MCF 10A (cell line): ENCODE measurements around the gene LRP1. TPM values are rescaled to one million over a fixed set of nuclear protein-coding genes. Genes with fewer than 3 reads are reported as not detected.

ENCODE experiments used
- BruUV-seq: library from RNA; stranded (reverse); fragments of 400-500 nt; replicated peaks from 2 replicates; lab custom pipeline; 2021; lab: Mats Ljungman, UMichigan
- CTCF ChIA-PET: fragments of 300-600 bp; sonication (Branson Sonifier 250); formaldehyde crosslinking; extraction: SDS; loops from one replicate; lab custom pipeline; 2021; ENCODE audit warnings: antibody characterized with exemption, inconsistent platforms; lab: Yijun Ruan, JAX
- POLR2A ChIA-PET: fragments of 300-600, 350-650 bp; sonication (Branson Sonifier 250); formaldehyde crosslinking; extraction: SDS; loops from one replicate; lab custom pipeline; 2020; ENCODE audit warnings: antibody characterized with exemption, inconsistent platforms; lab: Yijun Ruan, JAX
- DNase-seq: peaks from one replicate; pipeline ENCODE4 v3.0.0-alpha.2; 2018; ENCODE audit not compliant: unreplicated experiment
- H3K27ac Mint-ChIP-seq: one replicate; pipeline ENCODE4 v1.8.0; 2022; ENCODE audit warnings: mild to moderate bottlenecking, low read depth, mixed read lengths; ENCODE audit not compliant: unreplicated experiment
- H3K27me3 Mint-ChIP-seq: one replicate; pipeline ENCODE4 v1.8.0; 2022; ENCODE audit warnings: mixed read lengths; ENCODE audit not compliant: insufficient read depth, unreplicated experiment
- H3K36me3 Mint-ChIP-seq: one replicate; pipeline ENCODE4 v1.8.0; 2022; ENCODE audit warnings: mild to moderate bottlenecking, moderate library complexity, mixed read lengths; ENCODE audit not compliant: insufficient read depth, unreplicated experiment
- H3K4me1 Mint-ChIP-seq: one replicate; pipeline ENCODE4 v1.8.0; 2022; ENCODE audit warnings: mixed read lengths; ENCODE audit not compliant: insufficient read depth, unreplicated experiment
- H3K4me3 Mint-ChIP-seq: one replicate; pipeline ENCODE4 v1.8.0; 2022; ENCODE audit warnings: mild to moderate bottlenecking, moderate library complexity, mixed read lengths; ENCODE audit not compliant: unreplicated experiment
- H3K9me3 Mint-ChIP-seq: one replicate; pipeline ENCODE4 v1.8.0; 2022; ENCODE audit warnings: mixed read lengths; ENCODE audit not compliant: unreplicated experiment
- intact Hi-C: fragments of 100-400 bp; cut with micrococcal nuclease; formaldehyde crosslinking; loops from 2 replicates; pipeline ENCODE4 v1.14.1; 2022
- total RNA-seq: library from RNA; stranded (reverse); gene quantifications from 2 replicates; pipeline ENCODE4 v1.2.3, GENCODE V29; 2022
- TF ChIP-seq, protein P1 (sequence below): fragments of 200-600 bp; IDR thresholded peaks from one replicate; pipeline ENCODE4 v1.8.0; 2022; ENCODE audit warnings: antibody characterized with exemption, mild to moderate bottlenecking; ENCODE audit not compliant: unreplicated experiment

The LRP1 gene
- total RNA-seq, 1 experiment from 2014 or later, result 18.9 TPM

DNA sequence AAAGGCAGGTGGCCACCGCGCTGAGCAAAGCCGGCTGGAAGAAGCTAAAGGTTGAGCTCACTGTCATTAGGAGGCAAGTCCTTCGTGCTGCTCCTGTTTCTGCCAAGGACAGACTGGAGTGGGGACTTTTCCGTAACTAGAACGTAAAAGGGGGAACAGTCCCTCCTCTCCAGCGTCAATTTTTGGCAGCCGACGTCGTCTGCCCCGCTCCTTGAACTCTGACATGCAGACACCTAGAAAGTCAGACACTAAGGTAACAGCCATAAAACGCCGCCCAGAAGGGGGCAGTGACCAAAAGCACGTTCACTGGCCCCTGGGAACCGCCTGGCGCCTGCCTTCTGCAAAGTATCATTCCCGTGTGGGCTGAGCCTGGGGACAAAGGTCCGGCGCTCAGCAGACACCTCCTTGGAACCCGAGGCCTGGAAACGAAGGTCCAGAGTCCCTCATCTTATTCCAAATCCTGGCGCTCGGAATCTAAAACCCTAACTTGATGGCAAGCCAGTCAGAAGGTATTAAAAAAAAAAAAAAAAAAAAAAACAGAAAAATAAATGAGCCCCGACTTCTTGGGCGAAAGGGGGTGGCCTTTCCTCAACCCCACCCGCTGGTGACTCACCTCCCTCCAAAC, 1.1 kb upstream of the LRP1 start:
- Mint-ChIP-seq H3K9me3 (no peaks in the 10 kb centered on the region), H3K4me3 (peak overlapping the region; percentile 86), H3K27me3 (no peaks in the 10 kb centered on the region), H3K36me3 (no peaks in the 10 kb centered on the region), H3K4me1 (peaks cover 23% of the 10 kb centered on the region), H3K27ac (peak overlapping the region; percentile 77)
- TF ChIP-seq, protein P1, sequence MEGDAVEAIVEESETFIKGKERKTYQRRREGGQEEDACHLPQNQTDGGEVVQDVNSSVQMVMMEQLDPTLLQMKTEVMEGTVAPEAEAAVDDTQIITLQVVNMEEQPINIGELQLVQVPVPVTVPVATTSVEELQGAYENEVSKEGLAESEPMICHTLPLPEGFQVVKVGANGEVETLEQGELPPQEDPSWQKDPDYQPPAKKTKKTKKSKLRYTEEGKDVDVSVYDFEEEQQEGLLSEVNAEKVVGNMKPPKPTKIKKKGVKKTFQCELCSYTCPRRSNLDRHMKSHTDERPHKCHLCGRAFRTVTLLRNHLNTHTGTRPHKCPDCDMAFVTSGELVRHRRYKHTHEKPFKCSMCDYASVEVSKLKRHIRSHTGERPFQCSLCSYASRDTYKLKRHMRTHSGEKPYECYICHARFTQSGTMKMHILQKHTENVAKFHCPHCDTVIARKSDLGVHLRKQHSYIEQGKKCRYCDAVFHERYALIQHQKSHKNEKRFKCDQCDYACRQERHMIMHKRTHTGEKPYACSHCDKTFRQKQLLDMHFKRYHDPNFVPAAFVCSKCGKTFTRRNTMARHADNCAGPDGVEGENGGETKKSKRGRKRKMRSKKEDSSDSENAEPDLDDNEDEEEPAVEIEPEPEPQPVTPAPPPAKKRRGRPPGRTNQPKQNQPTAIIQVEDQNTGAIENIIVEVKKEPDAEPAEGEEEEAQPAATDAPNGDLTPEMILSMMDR, result no peak
- CTCF ChIA-PET, result interaction anchor here (0.6 to 19.4 kb wide), 11 partner anchors 9 to 114 kb away, joined by 3 to 530 read pairs (median 3); partner anchors contain the start of gene STAT6
- peak; percentile 84 for DNase-seq
- BruUV-seq, result TSS peak; percentile 56
- POLR2A ChIA-PET, result interaction anchor here (0.8 to 6.5 kb wide), 15 partner anchors 14 to 402 kb away, joined by 3 to 111 read pairs (median 8); partner anchors contain the start of genes NAB2, NACA and STAT6
- intact Hi-C loops, result no loop called here

DNA sequence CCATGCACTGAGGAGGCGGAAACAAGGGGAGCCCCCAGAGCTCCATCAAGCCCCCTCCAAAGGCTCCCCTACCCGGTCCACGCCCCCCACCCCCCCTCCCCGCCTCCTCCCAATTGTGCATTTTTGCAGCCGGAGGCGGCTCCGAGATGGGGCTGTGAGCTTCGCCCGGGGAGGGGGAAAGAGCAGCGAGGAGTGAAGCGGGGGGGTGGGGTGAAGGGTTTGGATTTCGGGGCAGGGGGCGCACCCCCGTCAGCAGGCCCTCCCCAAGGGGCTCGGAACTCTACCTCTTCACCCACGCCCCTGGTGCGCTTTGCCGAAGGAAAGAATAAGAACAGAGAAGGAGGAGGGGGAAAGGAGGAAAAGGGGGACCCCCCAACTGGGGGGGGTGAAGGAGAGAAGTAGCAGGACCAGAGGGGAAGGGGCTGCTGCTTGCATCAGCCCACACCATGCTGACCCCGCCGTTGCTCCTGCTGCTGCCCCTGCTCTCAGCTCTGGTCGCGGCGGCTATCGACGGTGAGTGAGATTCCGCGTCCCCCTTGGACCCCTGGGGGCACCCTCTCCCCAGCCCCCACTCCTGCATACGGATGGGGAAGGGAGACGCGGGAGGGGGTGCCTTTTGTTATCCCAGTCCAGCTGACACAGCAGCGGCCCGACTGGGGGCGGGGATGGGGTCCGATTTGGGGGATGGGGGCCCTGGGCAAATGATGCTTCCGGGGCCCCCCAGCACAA, 400 bp downstream of the LRP1 start:
- peak overlapping the region; percentile 86 for H3K4me3 Mint-ChIP-seq
- no peak for DNase-seq
- ChIA-PET POLR2A (interaction anchor here (0.6 to 6.5 kb wide), 19 partner anchors 8 to 419 kb away, joined by 3 to 111 read pairs (median 5); partner anchors contain the start of genes NAB2, NACA and STAT6), CTCF (interaction anchor here (0.5 to 19.4 kb wide), 8 partner anchors 13 to 369 kb away, joined by 3 to 530 read pairs (median 3); no protein-coding TSS in a partner anchor)
- no peaks in the 10 kb centered on the region for H3K36me3 Mint-ChIP-seq
- peaks cover 38% of the 10 kb centered on the region for H3K4me1 Mint-ChIP-seq
- peak overlapping the region; percentile 77 for H3K27ac Mint-ChIP-seq
- no peaks in the 10 kb centered on the region for H3K9me3 Mint-ChIP-seq
- BruUV-seq, result no TSS peak
- intact Hi-C loops, result no loop called here
- TF ChIP-seq, protein P1, result no peak
- no peaks in the 10 kb centered on the region for H3K27me3 Mint-ChIP-seq

DNA sequence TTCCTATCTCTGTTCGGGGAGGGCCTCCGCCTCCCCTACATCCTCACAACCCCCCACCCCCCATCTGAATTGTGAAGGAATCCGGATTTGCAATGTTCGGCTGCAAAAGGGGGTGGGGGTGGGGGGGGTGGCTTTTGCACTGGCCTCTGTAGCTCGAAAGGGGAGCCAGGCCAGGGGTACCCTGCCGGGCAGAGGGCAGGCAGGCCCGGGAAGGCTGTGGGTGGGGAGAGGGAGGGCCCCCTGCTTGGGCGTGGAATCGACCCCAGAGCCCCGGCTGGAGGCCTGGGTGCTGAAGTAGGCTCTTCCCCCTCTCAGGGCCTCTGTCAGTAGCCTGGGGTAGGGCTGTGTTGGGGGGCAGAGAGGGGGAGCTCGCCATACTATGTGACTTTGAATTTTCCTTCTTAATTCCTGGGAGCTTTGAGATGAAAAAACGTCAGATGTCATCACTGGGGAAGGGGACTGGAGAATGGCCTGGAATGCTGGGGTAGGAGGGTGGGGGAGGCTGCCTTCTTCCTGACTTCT, 1.1 kb downstream of the LRP1 start:
- H3K27ac Mint-ChIP-seq, result no peak overlapping the region
- ChIA-PET CTCF (interaction anchor here (0.5 to 19.4 kb wide), 4 partner anchors 14 to 368 kb away, joined by 3 to 530 read pairs (median 3); no protein-coding TSS in a partner anchor), POLR2A (interaction anchor here (0.5 to 6.5 kb wide), 7 partner anchors 18 to 769 kb away, joined by 3 to 111 read pairs (median 12); partner anchors contain the start of genes STAT2 and STAT6)
- TF ChIP-seq, protein P1, result no peak
- intact Hi-C loops, result no loop called here
- no peaks in the 10 kb centered on the region for H3K9me3 Mint-ChIP-seq
- H3K4me3 Mint-ChIP-seq, result peak overlapping the region; percentile 86
- H3K36me3 Mint-ChIP-seq, result no peaks in the 10 kb centered on the region
- no TSS peak for BruUV-seq
- DNase-seq, result no peak
- H3K27me3 Mint-ChIP-seq, result no peaks in the 10 kb centered on the region
- H3K4me1 Mint-ChIP-seq, result peaks cover 45% of the 10 kb centered on the region

- DNase-seq, result peak; percentile 52
- Mint-ChIP-seq H3K27me3 (no peaks in the 10 kb centered on the region), H3K27ac (no peak overlapping the region), H3K4me3 (peak overlapping the region; percentile 86), H3K9me3 (no peaks in the 10 kb centered on the region), H3K36me3 (no peaks in the 10 kb centered on the region), H3K4me1 (peaks cover 47% of the 10 kb centered on the region)
- CTCF ChIA-PET, result interaction anchor here (0.6 to 19.4 kb wide), 2 partner anchors 48 to 113 kb away, joined by 3 to 530 read pairs; no protein-coding TSS in a partner anchor
- POLR2A ChIA-PET, result interaction anchor here (0.5 to 5.4 kb wide), 6 partner anchors 19 to 770 kb away, joined by 3 to 36 read pairs (median 6); partner anchors contain the start of gene STAT2
- BruUV-seq, result no TSS peak
- TF ChIP-seq, protein P1, result no peak
- intact Hi-C loops, result no loop called here
These were observed 1.6 kb downstream of the LRP1 start for GRCh38 chr12:57129889-57130288.
